ENCODE results near the gene CALCOCO2.

The CALCOCO2 gene

GRCh38 chr17:48854774-48855476 lies 24.1 kb downstream of the CALCOCO2 start:
- TF ChIP-seq CTCF (IDR thresholded peaks at IDR 0.05; ENCODE audit: extremely low read depth, missing control alignments): no peak
- DNase-seq (ENCODE audit: low spot score): no peak

DNA sequence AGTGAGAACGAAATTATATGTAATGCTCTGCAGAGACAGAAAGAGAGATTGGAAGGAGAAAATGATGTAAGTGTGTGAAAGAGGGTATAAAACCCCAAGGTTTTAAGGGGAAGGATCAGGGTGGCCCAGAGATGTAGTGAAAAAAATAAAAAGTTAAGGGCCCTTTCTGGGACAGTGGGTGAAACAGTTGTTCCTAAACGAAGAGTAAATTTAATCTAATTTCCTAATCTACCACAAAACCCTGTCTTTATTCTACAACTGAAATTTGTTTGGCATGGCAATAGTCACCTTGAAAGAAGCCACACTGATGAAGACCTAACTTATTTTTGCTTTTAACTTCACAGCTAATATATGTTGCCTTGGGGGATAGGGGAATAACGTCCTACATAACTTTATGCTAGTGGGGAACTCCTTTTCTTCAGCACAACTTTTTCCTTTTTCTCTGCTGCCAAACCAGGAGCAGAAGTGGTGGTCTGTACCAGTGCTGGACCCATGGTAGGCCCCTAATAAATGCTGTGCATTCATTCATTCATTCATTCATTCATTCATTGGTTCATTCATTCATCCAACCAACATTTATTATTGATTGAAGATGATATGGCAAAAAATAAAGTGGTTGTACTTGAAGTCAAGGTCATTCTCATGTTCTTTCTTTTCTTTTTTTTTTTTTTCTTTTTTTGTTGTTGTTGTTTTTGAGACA lies 25.4 kb downstream of the CALCOCO2 start:
- DNase-seq (ENCODE audit: low spot score): no peak
- no peak for TF ChIP-seq CTCF (IDR thresholded peaks at IDR 0.05; ENCODE audit: extremely low read depth, missing control alignments)

- no peak for TF ChIP-seq CTCF (IDR thresholded peaks at IDR 0.05; ENCODE audit: extremely low read depth, missing control alignments)
- DNase-seq (ENCODE audit: low spot score): no peak
Observed at GRCh38 chr17:48860034-48860433, 29.2 kb downstream of the CALCOCO2 start.

- no peak for TF ChIP-seq CTCF (IDR thresholded peaks at IDR 0.05; ENCODE audit: extremely low read depth, missing control alignments)
- DNase-seq (ENCODE audit: low spot score): no peak
Observed at GRCh38 chr17:48860456-48860855, 29.6 kb downstream of the CALCOCO2 start.

- DNase-seq (ENCODE audit: low spot score): no peak
- TF ChIP-seq CTCF (IDR thresholded peaks at IDR 0.05; ENCODE audit: extremely low read depth, missing control alignments): no peak
Observed at GRCh38 chr17:48868916-48869500, 38.2 kb downstream of the CALCOCO2 start.

DNA sequence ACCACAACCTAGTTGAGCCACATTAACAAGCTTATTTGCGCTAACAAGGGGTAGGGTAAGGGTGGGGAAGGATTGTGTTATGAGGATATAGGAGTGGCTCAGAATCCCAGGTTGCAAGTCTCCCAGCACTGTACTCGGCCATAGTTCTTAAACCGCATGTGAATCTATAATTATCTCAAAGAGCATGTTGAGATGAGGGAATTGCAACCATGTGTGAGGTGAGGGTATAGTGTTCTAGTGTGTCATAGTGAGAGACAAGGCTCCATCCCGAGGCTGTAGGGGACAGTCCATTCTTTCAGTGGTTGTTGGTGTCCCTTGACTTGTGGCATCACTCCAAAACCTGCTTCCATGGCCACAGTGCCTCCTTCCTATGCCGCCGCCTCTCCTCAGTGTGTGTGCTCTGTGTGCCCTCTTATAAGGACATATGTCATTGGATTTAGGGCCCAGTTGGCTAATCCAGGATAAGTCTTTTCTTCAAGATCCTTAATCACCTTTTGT lies 39.0 kb downstream of the CALCOCO2 start:
- no peak for DNase-seq (ENCODE audit: low spot score)
- TF ChIP-seq CTCF (IDR thresholded peaks at IDR 0.05; ENCODE audit: extremely low read depth, missing control alignments): no peak

- no peak for TF ChIP-seq CTCF (IDR thresholded peaks at IDR 0.05; ENCODE audit: extremely low read depth, missing control alignments)
- no peak for DNase-seq (ENCODE audit: low spot score)
Observed at GRCh38 chr17:48871035-48871550, 40.3 kb downstream of the CALCOCO2 start.
